Astrocyte (in vitro differentiated cells and primary cell): ENCODE measurements around the gene MTX1.

Experiments
- EZH2 ChIP-seq: IDR thresholded peaks from 2 replicates; pipeline ENCODE4 v1.6.1; 2012; ENCODE audit warnings: mild to moderate bottlenecking, low read length, inconsistent platforms; ENCODE audit not compliant: insufficient read depth
- TF ChIP-seq, protein P1 (sequence below): IDR thresholded peaks from 2 replicates; pipeline ENCODE4 v1.5.1; 2011; ENCODE audit warnings: low read depth, mild to moderate bottlenecking, inconsistent platforms, low read length, moderate library complexity; ENCODE audit not compliant: insufficient read depth

DNA sequence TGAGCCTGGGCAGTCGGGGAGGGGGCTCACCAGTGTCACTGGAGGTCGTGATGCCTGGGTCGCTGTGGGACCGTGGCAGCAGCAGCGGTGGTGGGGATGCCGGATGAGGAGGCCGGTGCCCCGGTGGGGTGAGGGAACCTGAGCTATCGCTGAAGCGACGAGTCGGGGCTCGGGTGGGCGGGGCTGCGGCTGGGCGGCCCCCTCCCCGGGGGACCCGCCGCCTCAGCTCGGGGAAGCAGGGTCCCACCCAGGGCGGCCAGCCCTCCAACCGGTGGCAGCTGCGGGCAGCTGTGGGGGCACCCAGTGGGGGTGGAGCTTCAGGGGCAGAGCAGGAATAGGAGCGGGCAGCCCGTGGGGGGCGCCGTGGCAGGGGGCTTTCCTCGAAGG lies 41.7 kb downstream of the MTX1 start:
- TF ChIP-seq, protein P1, sequence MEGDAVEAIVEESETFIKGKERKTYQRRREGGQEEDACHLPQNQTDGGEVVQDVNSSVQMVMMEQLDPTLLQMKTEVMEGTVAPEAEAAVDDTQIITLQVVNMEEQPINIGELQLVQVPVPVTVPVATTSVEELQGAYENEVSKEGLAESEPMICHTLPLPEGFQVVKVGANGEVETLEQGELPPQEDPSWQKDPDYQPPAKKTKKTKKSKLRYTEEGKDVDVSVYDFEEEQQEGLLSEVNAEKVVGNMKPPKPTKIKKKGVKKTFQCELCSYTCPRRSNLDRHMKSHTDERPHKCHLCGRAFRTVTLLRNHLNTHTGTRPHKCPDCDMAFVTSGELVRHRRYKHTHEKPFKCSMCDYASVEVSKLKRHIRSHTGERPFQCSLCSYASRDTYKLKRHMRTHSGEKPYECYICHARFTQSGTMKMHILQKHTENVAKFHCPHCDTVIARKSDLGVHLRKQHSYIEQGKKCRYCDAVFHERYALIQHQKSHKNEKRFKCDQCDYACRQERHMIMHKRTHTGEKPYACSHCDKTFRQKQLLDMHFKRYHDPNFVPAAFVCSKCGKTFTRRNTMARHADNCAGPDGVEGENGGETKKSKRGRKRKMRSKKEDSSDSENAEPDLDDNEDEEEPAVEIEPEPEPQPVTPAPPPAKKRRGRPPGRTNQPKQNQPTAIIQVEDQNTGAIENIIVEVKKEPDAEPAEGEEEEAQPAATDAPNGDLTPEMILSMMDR = no peak
- TF ChIP-seq EZH2 = no peak
